ENCODE measurements around the gene SH3RF1.

DNA sequence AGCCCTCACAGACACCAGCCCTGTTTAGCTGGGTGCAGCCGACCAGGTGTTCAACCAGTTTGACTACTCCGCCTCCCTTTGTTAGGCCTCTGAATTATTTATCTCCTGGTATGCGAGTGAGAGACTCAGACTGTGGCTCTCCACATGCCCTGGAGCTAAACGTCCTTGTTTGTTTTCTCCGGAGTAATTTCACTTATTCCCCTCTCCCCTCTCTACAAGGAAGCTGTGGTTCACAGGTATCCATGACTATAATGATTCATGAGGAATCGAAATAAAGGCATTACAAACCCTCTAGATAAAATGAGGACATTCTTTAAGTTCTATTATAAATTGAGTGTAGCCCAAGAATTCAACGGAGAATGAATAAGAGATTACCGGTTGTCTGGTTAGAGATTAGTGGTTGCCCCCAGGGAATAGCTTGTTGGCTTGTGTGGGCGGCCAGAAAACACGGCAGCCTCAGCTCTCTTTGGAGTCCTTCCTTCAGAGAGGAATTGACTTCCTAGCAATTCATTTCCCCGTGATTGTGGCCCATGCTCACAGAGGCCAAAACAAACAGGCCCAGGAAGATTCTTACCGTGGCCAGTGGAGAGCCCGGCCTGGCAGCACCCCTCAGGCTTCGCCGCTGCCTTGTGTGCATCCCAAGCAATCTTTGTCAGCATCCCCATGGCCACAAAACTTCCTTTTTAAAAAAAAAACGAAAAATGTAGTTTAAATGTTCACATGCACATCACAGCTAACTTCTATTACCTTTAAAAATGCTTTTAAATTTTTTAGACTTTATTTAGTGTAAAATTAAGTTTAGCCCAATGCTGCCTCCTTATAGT is 200.5 kb downstream of the SH3RF1 start:
- TF ChIP-seq POLR2A (IDR thresholded peaks at IDR 0.05) (no peak), POLR2AphosphoS5 (IDR thresholded peaks at IDR 0.05) (peak in 2 of 3 donors; percentile 49 to 75)
